HG02642 (cell line): ENCODE measurements around the gene C1D.
A peak's percentile ranks its signal among the peaks of the same experiment; 100 is the strongest.

Experiments
- ATAC-seq: cut with Tn5 transposase; IDR thresholded peaks from one replicate; pipeline ENCODE4 v1.9.1; 2021; ENCODE audit warnings: mild to moderate bottlenecking; ENCODE audit not compliant: unreplicated experiment, poor library complexity

The C1D gene

DNA sequence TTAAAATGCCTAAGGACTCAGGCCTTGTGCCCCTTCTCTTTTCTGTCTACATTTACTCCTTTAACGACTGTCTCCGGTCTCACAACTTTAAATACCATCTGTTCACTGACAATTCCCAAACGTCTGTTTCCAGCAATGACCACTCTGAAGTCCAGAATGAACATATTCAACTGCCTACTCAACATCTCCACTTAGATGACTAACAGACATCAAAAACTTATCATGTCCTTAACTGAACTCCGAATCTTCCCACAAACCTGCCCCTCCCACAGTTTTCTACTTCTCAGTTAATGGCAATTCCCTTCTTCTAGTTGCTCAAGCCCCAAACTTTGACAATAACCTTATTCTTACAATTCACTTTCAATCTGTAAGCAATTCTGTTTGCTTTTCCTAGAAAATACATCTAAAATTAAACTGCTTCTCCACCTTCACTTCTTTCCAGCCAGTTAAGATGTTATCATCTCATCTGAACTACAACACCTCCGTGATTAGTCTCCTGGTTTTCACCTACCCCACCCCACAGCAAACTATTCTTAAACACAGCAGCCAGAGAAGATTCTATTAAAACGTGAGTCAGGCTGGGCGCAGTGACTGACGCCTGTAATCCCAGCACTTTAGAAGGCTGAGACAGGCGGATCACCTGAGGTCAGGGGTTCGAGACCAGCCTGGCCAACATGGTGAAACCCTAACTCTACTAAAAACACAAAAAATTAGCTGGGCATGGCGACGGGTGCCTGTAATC is 2.8 kb downstream of the C1D start:
- no peak for ATAC-seq

DNA sequence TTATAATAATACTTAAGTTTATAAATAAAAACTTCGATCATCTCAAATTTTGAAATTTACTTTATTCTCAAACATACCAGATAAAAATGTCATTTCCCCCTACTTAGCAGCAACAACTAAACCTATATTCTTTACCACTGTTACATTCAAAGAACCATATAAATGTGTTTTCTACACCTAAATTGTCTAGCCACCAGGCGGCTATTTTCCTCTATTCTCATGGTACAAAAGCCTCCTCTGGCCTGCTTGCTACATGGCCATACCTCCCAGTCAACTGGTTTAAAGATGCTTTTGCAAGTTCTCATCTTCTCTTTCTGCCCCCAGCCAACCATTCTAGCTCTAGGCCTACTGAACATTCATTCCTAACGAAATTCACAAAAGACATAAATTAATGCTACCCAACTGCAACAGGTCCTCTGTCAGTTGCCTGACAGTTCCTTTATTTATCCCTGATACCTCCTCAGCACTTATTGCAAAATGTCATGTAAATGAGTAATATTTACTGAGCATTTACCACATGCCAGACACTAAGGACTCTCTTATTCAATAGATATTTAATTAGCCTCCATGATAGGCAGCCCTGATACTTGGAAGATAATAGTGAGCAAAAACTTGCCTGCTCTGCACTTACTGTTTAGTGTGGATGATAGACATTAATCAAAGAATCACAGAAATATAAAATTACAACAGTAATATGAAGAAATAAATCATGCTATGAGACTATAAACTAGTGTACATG is 5.0 kb downstream of the C1D start:
- ATAC-seq: no peak

DNA sequence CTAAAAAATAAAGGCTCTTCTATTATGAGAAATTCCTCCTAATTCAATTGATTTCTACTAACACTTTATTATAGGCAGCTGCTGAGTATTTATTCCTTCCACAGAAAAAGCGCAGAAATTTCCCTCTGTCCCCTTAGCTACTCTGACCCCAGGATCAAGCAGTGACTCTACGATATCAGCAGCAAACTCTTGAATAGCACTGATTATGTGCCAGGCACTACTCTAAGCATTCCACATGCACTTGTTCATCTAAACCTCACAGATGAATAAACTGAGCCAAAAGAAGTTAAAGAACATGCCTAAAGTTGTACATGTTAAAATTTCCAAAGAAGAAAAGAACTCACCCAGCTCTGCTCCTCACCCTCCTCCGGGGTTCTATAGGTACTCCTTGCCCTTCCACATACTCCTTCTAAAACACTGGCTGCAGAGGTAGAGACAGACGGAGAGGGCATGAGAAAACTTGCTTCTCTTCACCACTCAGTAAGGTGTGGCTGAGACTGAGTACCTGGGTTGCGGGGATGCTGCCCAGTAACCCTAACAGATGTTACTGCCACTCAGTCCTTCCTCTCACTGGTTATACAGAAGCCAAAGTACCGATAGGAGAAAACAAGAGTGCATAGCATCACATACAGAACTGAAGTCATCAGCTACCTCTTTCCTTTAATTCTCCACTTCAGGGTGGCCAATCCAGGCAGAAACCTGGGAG is 9.9 kb downstream of the C1D start:
- ATAC-seq: no peak

DNA sequence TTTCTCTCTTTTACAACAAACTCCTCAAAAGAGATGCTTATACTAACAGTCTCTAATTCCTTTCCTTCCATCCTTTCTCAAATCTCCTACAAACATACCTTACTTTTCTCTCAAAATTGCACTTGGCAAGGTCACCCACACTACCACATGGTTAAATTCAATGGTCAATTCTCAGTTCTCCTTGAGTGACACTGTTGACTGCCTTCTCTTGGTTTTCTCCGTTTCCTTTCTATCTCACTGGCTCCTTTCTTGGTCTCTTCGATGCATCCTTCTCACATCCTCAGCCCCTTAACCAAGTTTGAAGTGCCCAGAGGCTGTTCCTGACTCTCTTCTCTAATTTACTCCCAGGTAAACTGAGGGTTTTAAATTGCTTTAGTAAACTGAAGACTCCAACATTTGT is 12.5 kb downstream of the C1D start:
- no peak for ATAC-seq

DNA sequence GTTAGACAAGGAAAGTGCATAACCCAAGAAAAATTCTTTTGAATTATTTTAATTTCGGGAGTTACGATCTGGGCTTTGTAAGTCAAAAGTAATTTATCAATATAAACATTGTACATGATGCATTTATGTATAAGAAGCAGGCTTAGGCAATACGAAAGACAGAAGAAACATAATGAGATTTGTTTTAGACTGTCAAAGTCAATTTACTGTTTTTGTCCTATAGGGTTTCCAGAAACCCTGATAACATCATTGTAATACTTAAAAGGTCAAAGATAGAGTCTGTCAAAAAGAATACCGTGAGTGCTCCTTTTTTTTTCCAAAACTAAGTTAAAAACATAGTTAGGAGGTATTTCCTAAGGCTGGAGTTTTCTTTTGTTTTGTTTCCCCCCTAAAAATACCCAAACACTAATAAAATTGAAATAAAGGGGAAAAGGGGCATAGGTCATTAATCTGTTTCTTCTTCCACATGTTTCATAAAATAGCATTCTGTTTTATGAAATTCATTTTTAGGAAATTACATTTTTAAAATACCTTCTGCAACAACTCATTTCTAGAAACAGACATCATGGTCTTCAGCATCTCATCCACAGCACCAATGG is 16.1 kb downstream of the C1D start:
- ATAC-seq: no peak

- ATAC-seq: no peak
Measured at GRCh38 chr2:68046224-68046623, 16.6 kb downstream of the C1D start.

GRCh38 chr2:68045342-68045741 is 17.5 kb downstream of the C1D start:
- ATAC-seq: no peak

GRCh38 chr2:68044099-68044498 is 18.7 kb downstream of the C1D start:
- no peak for ATAC-seq

- ATAC-seq: no peak
Measured at GRCh38 chr2:68043695-68044094, 19.1 kb downstream of the C1D start.

- ATAC-seq: no peak
Measured at GRCh38 chr2:68043032-68043431, 19.8 kb downstream of the C1D start.

GRCh38 chr2:68041704-68042245 is 21.0 kb downstream of the C1D start:
- no peak for ATAC-seq

GRCh38 chr2:68040078-68040477 is 22.7 kb downstream of the C1D start:
- ATAC-seq: no peak

- ATAC-seq: no peak
Measured at GRCh38 chr2:68039317-68039716, 23.5 kb downstream of the C1D start.

DNA sequence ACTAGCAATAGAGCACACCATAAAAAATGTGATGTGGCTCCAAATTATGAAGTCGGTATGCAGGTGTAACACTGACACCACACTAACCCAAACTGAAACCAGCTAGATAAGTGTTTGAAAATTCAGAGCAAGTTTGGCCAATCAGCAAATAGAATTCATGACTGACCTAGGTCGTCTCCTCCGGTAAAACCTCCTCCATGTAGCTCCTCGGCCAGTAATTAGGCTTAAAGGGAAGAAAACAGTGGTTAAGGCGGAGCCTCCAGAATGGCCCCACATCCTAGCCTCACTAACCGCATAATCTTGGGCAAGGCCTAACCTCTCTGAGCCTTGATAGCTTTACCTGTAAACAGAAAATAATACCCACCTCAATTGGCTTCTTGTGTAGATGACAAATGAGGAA is 30.1 kb downstream of the C1D start:
- ATAC-seq: no peak

DNA sequence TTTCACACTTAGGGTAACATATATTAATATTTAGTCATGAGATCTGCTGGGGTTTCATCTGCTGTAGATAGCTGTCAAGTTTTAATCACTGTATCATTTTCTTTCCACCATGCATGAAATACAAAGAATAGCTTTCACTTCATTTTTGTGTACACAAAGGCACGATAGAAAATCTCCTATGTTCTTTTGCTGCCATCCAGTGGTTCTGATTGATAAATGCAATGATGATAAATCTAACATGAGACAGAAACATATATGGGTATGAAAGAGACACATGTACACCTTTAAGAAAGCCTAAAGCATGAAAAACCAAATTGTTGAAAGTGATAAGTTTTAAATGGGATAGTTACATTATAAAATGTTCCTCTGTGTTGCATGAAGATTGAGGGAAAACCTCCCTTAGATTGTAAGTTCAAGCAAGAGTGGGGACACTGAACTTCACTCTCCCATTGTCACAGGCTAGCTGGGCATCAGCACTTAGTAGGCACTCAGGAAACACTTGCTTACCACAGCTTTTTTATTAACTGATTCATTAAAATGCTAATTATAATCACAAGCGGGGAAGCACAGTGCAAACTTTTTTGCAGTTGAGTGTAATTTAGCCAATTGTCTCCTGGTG is 31.2 kb downstream of the C1D start:
- peak; percentile 69 for ATAC-seq

GRCh38 chr2:68031043-68031442 is 31.8 kb downstream of the C1D start:
- ATAC-seq: no peak

DNA sequence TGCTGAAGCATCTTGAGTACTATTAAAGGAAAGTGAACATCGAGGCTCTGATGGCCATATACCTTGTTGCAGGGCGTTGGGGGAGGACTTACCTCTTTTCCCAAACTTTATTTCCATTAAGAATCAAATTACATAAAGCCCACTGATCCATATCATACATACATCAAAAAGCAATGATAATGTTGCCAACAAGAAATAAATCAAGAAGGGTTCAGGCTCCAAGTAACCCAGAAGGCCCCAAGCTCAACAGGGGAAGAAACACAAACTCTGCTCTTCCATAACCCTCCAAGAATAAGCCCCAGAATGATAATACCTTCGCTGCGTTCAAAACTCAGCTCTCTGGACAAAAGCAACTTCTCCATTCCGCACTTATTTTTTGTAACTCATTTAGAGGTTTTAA is 32.3 kb downstream of the C1D start:
- ATAC-seq: no peak

- ATAC-seq: no peak
Measured at GRCh38 chr2:68027959-68028358, 34.8 kb downstream of the C1D start.

DNA sequence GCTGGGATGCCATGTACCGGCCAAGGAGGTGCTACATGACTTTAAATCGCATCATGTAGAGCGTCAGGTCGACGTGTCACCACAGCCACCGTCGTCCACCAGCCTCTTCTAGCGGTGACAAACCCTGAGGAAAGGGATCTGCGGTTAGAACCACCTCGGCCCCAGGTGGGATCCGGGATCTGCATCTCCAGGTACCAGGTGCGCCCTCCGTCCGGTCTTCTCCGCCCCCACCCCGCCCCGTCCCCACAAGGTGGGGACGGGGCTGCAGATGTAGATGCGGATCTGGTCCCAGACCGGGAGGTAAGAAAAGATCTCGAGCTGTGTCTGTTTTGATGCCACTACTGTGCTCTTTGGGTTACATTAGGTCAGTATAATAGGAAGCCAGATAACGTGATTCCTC is 38.4 kb downstream of the C1D start:
- ATAC-seq: no peak

- no peak for ATAC-seq
Measured at GRCh38 chr2:68023904-68024303, 38.9 kb downstream of the C1D start.
